OCI-LY1 (cell line): Measurements from ENCODE around the gene STPG1.

Source experiments
- H2AFZ ChIP-seq: fragments of 200-600 bp; sonication (generic), shearing (Covaris generic); 2 replicates; pipeline ENCODE4 v1.6.0; 2014; ENCODE audit warnings: antibody characterized with exemption, mild to moderate bottlenecking, low read length
- H3F3A ChIP-seq: fragments of 200-600 bp; sonication (generic), shearing (Covaris generic); 2 replicates; pipeline ENCODE4 v1.6.0; 2014; ENCODE audit warnings: mild to moderate bottlenecking, antibody characterized with exemption, low read length, moderate library complexity; ENCODE audit not compliant: insufficient read depth
- H3K27ac ChIP-seq: fragments of 200-600 bp; sonication (generic); 2 replicates; pipeline ENCODE4 v1.5.1; 2014; ENCODE audit warnings: low read length, mixed run types, mild to moderate bottlenecking, low read depth; ENCODE audit not compliant: poor library complexity, severe bottlenecking
- H3K27me3 ChIP-seq: fragments of 200-600 bp; sonication (generic); 2 replicates; pipeline ENCODE4 v1.6.0; 2014; ENCODE audit warnings: antibody characterized with exemption, mild to moderate bottlenecking, low read length, moderate library complexity; ENCODE audit not compliant: insufficient read depth
- H3K36me3 ChIP-seq: fragments of 200-600 bp; sonication (generic); 2 replicates; pipeline ENCODE4 v1.6.1; 2014; ENCODE audit warnings: mild to moderate bottlenecking, antibody characterized with exemption, low read length, moderate library complexity, mixed read lengths; ENCODE audit not compliant: insufficient read depth
- H3K4me1 ChIP-seq: fragments of 200-600 bp; sonication (generic); 2 replicates; pipeline ENCODE4 v1.5.1; 2014; ENCODE audit warnings: mild to moderate bottlenecking, low read length, moderate library complexity; ENCODE audit not compliant: insufficient read depth, severe bottlenecking
- H3K4me2 ChIP-seq: fragments of 200-600 bp; sonication (generic), shearing (Covaris generic); 2 replicates; pipeline ENCODE4 v1.6.1; 2014; ENCODE audit warnings: low read length
- H3K4me3 ChIP-seq: fragments of 200-600 bp; sonication (generic); 2 replicates; pipeline ENCODE4 v1.5.1; 2014; ENCODE audit warnings: low read length, low read depth, mild to moderate bottlenecking, mixed read lengths; ENCODE audit not compliant: poor library complexity, severe bottlenecking
- H3K79me2 ChIP-seq: fragments of 200-600 bp; shearing (Covaris generic); 2 replicates; pipeline ENCODE4 v1.6.1; 2016; ENCODE audit warnings: mixed run types, low read length, mixed read lengths; ENCODE audit not compliant: insufficient read depth
- H3K9ac ChIP-seq: fragments of 200-600 bp; sonication (generic), shearing (Covaris generic); 2 replicates; pipeline ENCODE4 v1.6.1; 2014; ENCODE audit warnings: mild to moderate bottlenecking, low read length, mixed read lengths
- H3K9me2 ChIP-seq: fragments of 200-600 bp; sonication (generic), shearing (Covaris generic); 2 replicates; pipeline ENCODE4 v1.6.1; 2014; ENCODE audit warnings: low read depth, mild to moderate bottlenecking, low read length, mixed read lengths
- H3K9me3 ChIP-seq: fragments of 200-600 bp; shearing (Covaris generic); 2 replicates; pipeline ENCODE4 v1.6.1; 2014; ENCODE audit warnings: low read length, mixed read lengths
- H4K20me1 ChIP-seq: fragments of 200-600 bp; sonication (generic), shearing (Covaris generic); 2 replicates; pipeline ENCODE4 v1.6.0; 2016; ENCODE audit warnings: mild to moderate bottlenecking, low read length; ENCODE audit not compliant: insufficient read depth
- CTCF ChIP-seq: fragments of 200-600 bp; sonication (generic), shearing (Covaris generic); IDR thresholded peaks from 2 replicates; pipeline ENCODE4 v1.5.1; 2017; ENCODE audit warnings: mild to moderate bottlenecking, antibody characterized with exemption, low read length, moderate library complexity, mixed read lengths
- EZH2 ChIP-seq: fragments of 200-600 bp; sonication (generic), shearing (Covaris generic); IDR thresholded peaks from 2 replicates; pipeline ENCODE4 v1.8.0; 2017; ENCODE audit warnings: borderline replicate concordance, mixed run types, mild to moderate bottlenecking, antibody characterized with exemption, low read length, moderate library complexity, mixed read lengths

The STPG1 gene

GRCh38 chr1:24417681-24418080, 4.1 kb upstream of the STPG1 start:
- H3K4me1 ChIP-seq: peaks cover 41% of the 10 kb centered on the region
- peak overlapping the region; percentile 78; the same call in 1 of the 2 replicates for H3K9ac ChIP-seq
- peak overlapping the region; percentile 90 for H3K4me2 ChIP-seq
- no peak overlapping the region for H3K27ac ChIP-seq
- H3K36me3 ChIP-seq: peaks cover 42% of the 10 kb centered on the region
- no peak overlapping the region for H2AFZ ChIP-seq
- no peaks in the 10 kb centered on the region for H3K9me2 ChIP-seq
- peak overlapping the region; percentile 84 for H3K4me3 ChIP-seq
- TF ChIP-seq EZH2 (no peak), CTCF (no peak)
- no peaks in the 10 kb centered on the region for H3K9me3 ChIP-seq
- no peaks in the 10 kb centered on the region for H4K20me1 ChIP-seq
- 0 out of 2 replicates have a peak, but pooled peaks cover 3% of the 10 kb centered on the region for H3F3A ChIP-seq
- H3K79me2 ChIP-seq: peaks cover 20% of the 10 kb centered on the region
- no peaks in the 10 kb centered on the region for H3K27me3 ChIP-seq

- 0 out of 2 replicates have a peak overlapping the region, but pooled peaks have one; percentile 6 for H2AFZ ChIP-seq
- H3K4me2 ChIP-seq: peak overlapping the region; percentile 90
- peaks cover 49% of the 10 kb centered on the region for H3K4me1 ChIP-seq
- H3K36me3 ChIP-seq: peaks cover 34% of the 10 kb centered on the region
- H3K79me2 ChIP-seq: peaks cover 20% of the 10 kb centered on the region
- H3K9me2 ChIP-seq: no peaks in the 10 kb centered on the region
- no peak for TF ChIP-seq EZH2
- no peak for TF ChIP-seq CTCF
- peak overlapping the region; percentile 78 for H3K9ac ChIP-seq
- peak overlapping the region; percentile 51 for H3K27ac ChIP-seq
- H3K9me3 ChIP-seq: no peaks in the 10 kb centered on the region
- H3K4me3 ChIP-seq: peak overlapping the region; percentile 84
- no peaks in the 10 kb centered on the region for H4K20me1 ChIP-seq
- no peaks in the 10 kb centered on the region for H3K27me3 ChIP-seq
- H3F3A ChIP-seq: 0 out of 2 replicates have a peak, but pooled peaks cover 3% of the 10 kb centered on the region
Measured at GRCh38 chr1:24416666-24417391, 3.2 kb upstream of the STPG1 start.

GRCh38 chr1:24415910-24416665, 2.5 kb upstream of the STPG1 start:
- Histone ChIP-seq H3K27me3 (no peaks in the 10 kb centered on the region), H3F3A (0 out of 2 replicates have a peak, but pooled peaks cover 3% of the 10 kb centered on the region), H3K9me2 (no peaks in the 10 kb centered on the region), H3K27ac (peak overlapping the region; percentile 51), H2AFZ (0 out of 2 replicates have a peak overlapping the region, but pooled peaks have one; percentile 6), H3K4me1 (peaks cover 54% of the 10 kb centered on the region), H3K4me2 (peak overlapping the region; percentile 90), H3K9me3 (no peaks in the 10 kb centered on the region), H3K4me3 (peak overlapping the region; percentile 84), H4K20me1 (no peaks in the 10 kb centered on the region), H3K79me2 (peaks cover 20% of the 10 kb centered on the region), H3K36me3 (peaks cover 27% of the 10 kb centered on the region), H3K9ac (peak overlapping the region; percentile 78)
- TF ChIP-seq CTCF (no peak), EZH2 (no peak)
